ENCODE data around the gene MAP1S.

DNA sequence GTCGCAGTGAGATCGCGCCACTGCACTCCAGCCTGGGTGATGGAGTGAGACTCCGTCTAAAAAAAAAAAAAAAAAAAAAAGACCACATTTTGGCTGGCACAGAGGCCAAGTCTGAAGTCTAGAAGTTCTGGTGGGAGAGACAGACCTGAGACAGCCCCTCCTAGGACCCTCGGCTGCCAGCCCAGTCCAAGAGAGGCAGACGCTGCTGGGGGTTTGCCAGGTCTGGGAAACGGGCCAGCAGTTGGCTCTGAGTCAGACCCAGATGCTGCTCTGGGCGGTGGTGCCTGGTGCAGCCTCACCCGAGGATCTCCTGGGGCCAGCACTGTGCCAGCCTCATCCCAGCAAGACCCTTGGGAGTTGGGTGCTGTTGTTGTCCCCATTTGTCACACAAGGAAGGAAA lies 37.8 kb downstream of the MAP1S start:
- TF ChIP-seq, protein P1, sequence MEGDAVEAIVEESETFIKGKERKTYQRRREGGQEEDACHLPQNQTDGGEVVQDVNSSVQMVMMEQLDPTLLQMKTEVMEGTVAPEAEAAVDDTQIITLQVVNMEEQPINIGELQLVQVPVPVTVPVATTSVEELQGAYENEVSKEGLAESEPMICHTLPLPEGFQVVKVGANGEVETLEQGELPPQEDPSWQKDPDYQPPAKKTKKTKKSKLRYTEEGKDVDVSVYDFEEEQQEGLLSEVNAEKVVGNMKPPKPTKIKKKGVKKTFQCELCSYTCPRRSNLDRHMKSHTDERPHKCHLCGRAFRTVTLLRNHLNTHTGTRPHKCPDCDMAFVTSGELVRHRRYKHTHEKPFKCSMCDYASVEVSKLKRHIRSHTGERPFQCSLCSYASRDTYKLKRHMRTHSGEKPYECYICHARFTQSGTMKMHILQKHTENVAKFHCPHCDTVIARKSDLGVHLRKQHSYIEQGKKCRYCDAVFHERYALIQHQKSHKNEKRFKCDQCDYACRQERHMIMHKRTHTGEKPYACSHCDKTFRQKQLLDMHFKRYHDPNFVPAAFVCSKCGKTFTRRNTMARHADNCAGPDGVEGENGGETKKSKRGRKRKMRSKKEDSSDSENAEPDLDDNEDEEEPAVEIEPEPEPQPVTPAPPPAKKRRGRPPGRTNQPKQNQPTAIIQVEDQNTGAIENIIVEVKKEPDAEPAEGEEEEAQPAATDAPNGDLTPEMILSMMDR (IDR thresholded peaks at IDR 0.05): no peak
- TF ChIP-seq POLR2AphosphoS5 (IDR thresholded peaks at IDR 0.05; ENCODE audit: insufficient read depth in 1 of 2, low read depth in 1 of 2): no peak
- TF ChIP-seq POLR2A (IDR thresholded peaks at IDR 0.05): no peak

Data from vagina (tissue), 2 donors.